Pancreas (tissue), 10 donors: ENCODE results near the gene WNT10A. TPM values are rescaled to one million over a fixed set of nuclear protein-coding genes. Genes with fewer than 3 reads are reported as not detected.

Source experiments
- ATAC-seq, 4 donors: fragments of 200-7000 bp; cut with Tn5 transposase; one replicate each; pipeline versions ENCODE4 v1.8.0 to v1.9.1; 2020; ENCODE audit warnings: mild to moderate bottlenecking in 4 of 4, moderate library complexity in 4 of 4
- DNase-seq, 6 donors: peaks; one replicate each; pipeline ENCODE4 v3.0.0-alpha.2; 2020
- FAIRE-seq: peaks from 2 replicates; lab custom pipeline; 2012; peaks lifted over from hg19 to GRCh38; lab: Jason Lieb, UNC
- H3K27ac ChIP-seq, 4 donors: fragments of 200-600 bp; sonication (generic); 1 replicate in 3 of 4; 2 replicates in 1 of 4; pipeline versions ENCODE4 v1.5.0 to v1.8.0; 2020
- H3K27me3 ChIP-seq, 4 donors: fragments of 200-600 bp; one replicate each; pipeline ENCODE4 v1.8.0; 2021
- H3K36me3 ChIP-seq, 3 donors: fragments of 200-600 bp; sonication (generic) in 1 of 3; one replicate each; pipeline versions ENCODE4 v1.5.0 to v1.8.0; 2020 to 2021
- H3K4me1 ChIP-seq, 3 donors: fragments of 200-600 bp; one replicate each; pipeline ENCODE4 v1.8.0; 2021
- H3K4me3 ChIP-seq, 4 donors: fragments of 200-600 bp; sonication (generic) in 2 of 4; one replicate each; pipeline versions ENCODE4 v1.5.0 to v1.8.0; 2020 to 2021
- H3K9me3 ChIP-seq, 4 donors: fragments of 200-600 bp; one replicate each; pipeline ENCODE4 v1.8.0; 2021
- CTCF ChIP-seq, 4 donors: fragments of 200-600 bp; sonication (generic) in 3 of 4; IDR thresholded peaks; one replicate each; pipeline versions ENCODE4 v1.5.0 to v1.8.0; 2021; ENCODE audit warnings: antibody characterized with exemption in 4 of 4
- WGBS, 2 donors: extraction: QIAGEN DNeasy Blood & Tissue Kit; methylation state at CpG; one replicate each; pipeline ENCODE4 v1.1.7; 2013; 5-methylcytosine and 5-hydroxymethylcytosine counted together
- intact Hi-C, 3 donors: fragments of 100-400 bp; cut with DNase I; formaldehyde crosslinking; loops; one replicate each; pipeline versions ENCODE4 v1.11.1 to v1.14.2; 2022
- polyA plus RNA-seq, 2 donors: library from polyadenylated mRNA; stranded (reverse); fragments of 200-250 nt; gene quantifications; one replicate each; pipeline ENCODE4 v1.2.3, GENCODE V29; 2013
- total RNA-seq, 6 donors: library from RNA; stranded (reverse); fragmentation: NEBNext Ultra II Directional in 4 of 6; extraction: Animal tissue kit (Norgen Biotek cat#: 25700) in 4 of 6; gene quantifications; one replicate each; pipeline versions ENCODE4 v1.2.1 to v1.2.4, GENCODE V29; 2021 to 2023
- donor health status: healthy with polysubstance abuse.
- donor health status: DM: no; HTN: no; CAD: no; lungs with moderate emphysema.
- donor health status: DM: no; HTN: no; CAD: no.
- donor health status: control.
- donor health status: control.
- donor health status: Bipolar disorder and iron deficiency.
- donor health status: DM: yes; HTN: yes; CAD: no.
- donor health status: DM: no; HTN: no; CAD: no.
- donor health status: DM: no; HTN: no; CAD: no.
- donor health status: DM: yes; HTN: yes; CAD: no.

The WNT10A gene
- total and polyA plus RNA-seq, 8 donors, result 0.05 to 1.5 (median 0.23) TPM; not detected in 3

GRCh38 chr2:218897394-218898108, 16.9 kb downstream of the WNT10A start:
- TF ChIP-seq CTCF (IDR thresholded peaks at IDR 0.05), result no peak
- no peaks in the 10 kb centered on the region for H3K36me3 ChIP-seq
- intact Hi-C loops, result no loop called here
- peaks cover 0 to 5% (median 0%) of the 10 kb centered on the region in 3 donors for H3K4me1 ChIP-seq
- ATAC-seq (peak in 2 of 4 donors; percentile 1 to 4), DNase-seq (no peak), FAIRE-seq (no peak)
- peak overlapping the region in 1 of 4 donors; percentile 55 for H3K27ac ChIP-seq
- peaks cover 0 to 31% (median 19%) of the 10 kb centered on the region in 4 donors for H3K27me3 ChIP-seq
- H3K9me3 ChIP-seq, result no peaks in the 10 kb centered on the region
- WGBS, 2 donors, result 9 to 10% methylated on average over 31 to 34 of the region's 34 CpGs
- peak overlapping the region in 1 of 4 donors; percentile 12 for H3K4me3 ChIP-seq

GRCh38 chr2:218898109-218898878, 17.6 kb downstream of the WNT10A start:
- Histone ChIP-seq H3K4me1 (peaks cover 0 to 5% (median 0%) of the 10 kb centered on the region in 3 donors), H3K27me3 (peaks cover 0 to 31% (median 19%) of the 10 kb centered on the region in 4 donors), H3K36me3 (no peaks in the 10 kb centered on the region), H3K27ac (no peak overlapping the region), H3K9me3 (no peaks in the 10 kb centered on the region), H3K4me3 (no peak overlapping the region)
- intact Hi-C loops, result no loop called here
- FAIRE-seq (no peak), ATAC-seq (peak; percentile 60 to 86 (median 81)), DNase-seq (peak; percentile 26 to 93 (median 68))
- TF ChIP-seq CTCF (IDR thresholded peaks at IDR 0.05), result peak; percentile 90 to 98 (median 95)
- WGBS, 2 donors, result 4 to 6% methylated on average over 38 to 52 of the region's 52 CpGs

- ATAC-seq (no peak), FAIRE-seq (no peak), DNase-seq (no peak)
- no peak overlapping the region for H3K4me3 ChIP-seq
- intact Hi-C loops, result no loop called here
- H3K27me3 ChIP-seq, result peaks cover 0 to 31% (median 19%) of the 10 kb centered on the region in 4 donors
- no peaks in the 10 kb centered on the region for H3K36me3 ChIP-seq
- no peak for TF ChIP-seq CTCF (IDR thresholded peaks at IDR 0.05)
- H3K4me1 ChIP-seq, result peaks cover 0 to 5% (median 0%) of the 10 kb centered on the region in 3 donors
- H3K9me3 ChIP-seq, result no peaks in the 10 kb centered on the region
- no peak overlapping the region for H3K27ac ChIP-seq
- WGBS, 2 donors, result 24 to 31% methylated on average over 12 of the region's 12 CpGs
These were observed 18.5 kb downstream of the WNT10A start for GRCh38 chr2:218899147-218899546.

- WGBS, 2 donors, result 80 to 86% methylated on average over 4 of the region's 4 CpGs
- no peak for ATAC-seq
- peaks cover 0 to 29% (median 18%) of the 10 kb centered on the region in 4 donors for H3K27me3 ChIP-seq
These were observed 21.8 kb downstream of the WNT10A start for GRCh38 chr2:218902427-218902826.

More at GRCh38 chr2:218902427-218902826, 21.8 kb downstream of the WNT10A start:
- FAIRE-seq, result no peak
- no peak for TF ChIP-seq CTCF (IDR thresholded peaks at IDR 0.05)
- no peak overlapping the region for H3K27ac ChIP-seq
- H3K36me3 ChIP-seq, result no peaks in the 10 kb centered on the region
- peaks cover 0 to 5% (median 0%) of the 10 kb centered on the region in 3 donors for H3K4me1 ChIP-seq
- DNase-seq, result no peak
- intact Hi-C loops, result no loop called here
- no peak overlapping the region for H3K4me3 ChIP-seq
- H3K9me3 ChIP-seq, result no peaks in the 10 kb centered on the region
